Measurements from ENCODE around the gene CTBP2. TPM values are rescaled to one million over a fixed set of nuclear protein-coding genes. Genes with fewer than 3 reads are reported as not detected.

CTBP2 gene
- total RNA-seq, 1 experiment from 2014 or later: 212 TPM

GRCh38 chr10:125192620-125193019 is 32.3 kb upstream of the CTBP2 start:
- no peak overlapping the region for H3K23ac ChIP-seq (ENCODE audit: insufficient read length, low read depth, low read length)
- no CpG with 5 or more reads among the region's 12 CpGs for WGBS (ENCODE audit: extremely low coverage, insufficient read length, low lambda C conversion rate)
- Mint-ChIP-seq H3K27ac (no peak overlapping the region), H3K36me3 (ENCODE audit: insufficient read depth in 1 of 3, low read depth in 3 of 3) (no peaks in the 10 kb centered on the region), H3K4me1 (peaks cover 5 to 6% of the 10 kb centered on the region in 2 experiments), H3K9me3 (no peaks in the 10 kb centered on the region; a peak in 2 of 5 replicates), H3K27me3 (ENCODE audit: low read depth) (peaks cover 19% of the 10 kb centered on the region), H3K4me3 (no peak overlapping the region)
- H3K79me1 ChIP-seq (ENCODE audit: insufficient read depth, low read depth, low read length, poor library complexity, severe bottlenecking): no peaks in the 10 kb centered on the region
- DNase-seq: no peak
- no peaks in the 10 kb centered on the region for H3K27me3 ChIP-seq (ENCODE audit: insufficient read depth, low read length)
- no peak overlapping the region for H3K4ac ChIP-seq (ENCODE audit: low read depth, low read length)
- no peaks in the 10 kb centered on the region for H3K9me3 ChIP-seq (ENCODE audit: control insufficient read depth, low read depth, low read length)
- H2AFZ ChIP-seq (ENCODE audit: low read length): no peak overlapping the region
- TF ChIP-seq CTCF (conservative IDR thresholded peaks at IDR 0.05): no peak
- H2BK120ac ChIP-seq (ENCODE audit: low read depth, low read length, poor library complexity, severe bottlenecking): no peak overlapping the region
- H4K91ac ChIP-seq (ENCODE audit: insufficient read length, low read depth, low read length): no peak overlapping the region
- H3K4me2 ChIP-seq (ENCODE audit: insufficient read depth, insufficient read length, low read length): no peak overlapping the region
- no peak overlapping the region for H3K56ac ChIP-seq (ENCODE audit: insufficient read length, low read depth, low read length)
- no peaks in the 10 kb centered on the region for H3K4me1 ChIP-seq (ENCODE audit: insufficient read depth, low read length)
- no peak overlapping the region for H3K18ac ChIP-seq (ENCODE audit: insufficient read length, low read depth, low read length)
- H3K14ac ChIP-seq (ENCODE audit: insufficient read depth, low read length): no peak overlapping the region; the same call in 1 of the 2 replicates
- H4K20me1 ChIP-seq (ENCODE audit: control insufficient read depth, insufficient read depth, insufficient read length): no peaks in the 10 kb centered on the region
- no peak overlapping the region for H2BK15ac ChIP-seq (ENCODE audit: low read depth, low read length)
- no peaks in the 10 kb centered on the region for H3K79me2 ChIP-seq (ENCODE audit: insufficient read depth, low read length)
- no peak overlapping the region for H2BK5ac ChIP-seq (ENCODE audit: insufficient read length, low read length)
- no peak overlapping the region for H3K27ac ChIP-seq (ENCODE audit: insufficient read length, low read depth, low read length)
- H2BK12ac ChIP-seq (ENCODE audit: insufficient read length, low read depth, low read length): no peak overlapping the region
- no peak overlapping the region for H4K5ac ChIP-seq (ENCODE audit: insufficient read length, low read depth, low read length)
- H3T11ph ChIP-seq (ENCODE audit: low read length): no peak overlapping the region
- H3K9ac ChIP-seq (ENCODE audit: extremely low read depth, insufficient read length, low read length): no peak overlapping the region
- H2AK5ac ChIP-seq (ENCODE audit: insufficient read length, low read length): no peak overlapping the region
- no peak overlapping the region for H4K8ac ChIP-seq (replicated peaks; ENCODE audit: insufficient read length, low read depth, low read length)
- H2BK20ac ChIP-seq (ENCODE audit: low read depth, low read length, poor library complexity, severe bottlenecking): no peak overlapping the region
- no peaks in the 10 kb centered on the region for H3K23me2 ChIP-seq (ENCODE audit: insufficient read length, low read depth, low read length, poor library complexity, severe bottlenecking)
